Lower lobe of right lung (tissue), 2 donors: ENCODE data around the gene KLK1. TPM values are rescaled to one million over a fixed set of nuclear protein-coding genes. Genes with fewer than 3 reads are reported as not detected.

ENCODE experiments used
- ATAC-seq, 2 donors: fragments of 200-7000 bp; cut with Tn5 transposase; one replicate each; pipeline ENCODE4 v1.9.1; 2020 to 2022; ENCODE audit warnings: mild to moderate bottlenecking in 2 of 2, moderate library complexity in 2 of 2
- DNase-seq: peaks from one replicate; pipeline ENCODE4 v3.0.0-alpha.2; 2020
- H3K27ac ChIP-seq: fragments of 200-600 bp; one replicate; pipeline ENCODE4 v1.8.0; 2022
- H3K27me3 ChIP-seq: fragments of 200-600 bp; one replicate; pipeline ENCODE4 v1.8.0; 2022; ENCODE audit warnings: low read depth
- H3K36me3 ChIP-seq: fragments of 200-600 bp; one replicate; pipeline ENCODE4 v1.8.0; 2022; ENCODE audit warnings: mild to moderate bottlenecking
- H3K4me1 ChIP-seq: fragments of 200-600 bp; one replicate; pipeline ENCODE4 v1.8.0; 2022
- H3K4me3 ChIP-seq: fragments of 200-600 bp; one replicate; pipeline ENCODE4 v1.8.0; 2022; ENCODE audit warnings: mild to moderate bottlenecking
- H3K9me3 ChIP-seq: fragments of 200-600 bp; one replicate; pipeline ENCODE4 v1.8.0; 2022
- intact Hi-C: fragments of 100-400 bp; cut with DNase I; formaldehyde crosslinking; loops from one replicate; pipeline ENCODE4 v1.11.0; 2022
- long read RNA-seq: library from polyadenylated mRNA; unstranded; transcript quantifications from one replicate; pipeline ENCODE4 v2.0.0, GENCODE V29; 2021
- total RNA-seq: library from RNA; stranded (reverse); fragmentation: NEBNext Ultra II Directional; extraction: Animal tissue kit (Norgen Biotek cat#: 25700); gene quantifications from one replicate; pipeline ENCODE4 v1.2.1, GENCODE V29; 2021
- TF ChIP-seq, protein P1 (sequence below): fragments of 200-600 bp; IDR thresholded peaks from one replicate; pipeline ENCODE4 v1.8.0; 2022; ENCODE audit warnings: antibody characterized with exemption, mild to moderate bottlenecking
- donor health status: DM: no; HTN: yes; CAD: no; lungs with severe emphysema.

Gene KLK1
- 1.9 TPM for total RNA-seq
- long read RNA-seq: 0 reads

DNA sequence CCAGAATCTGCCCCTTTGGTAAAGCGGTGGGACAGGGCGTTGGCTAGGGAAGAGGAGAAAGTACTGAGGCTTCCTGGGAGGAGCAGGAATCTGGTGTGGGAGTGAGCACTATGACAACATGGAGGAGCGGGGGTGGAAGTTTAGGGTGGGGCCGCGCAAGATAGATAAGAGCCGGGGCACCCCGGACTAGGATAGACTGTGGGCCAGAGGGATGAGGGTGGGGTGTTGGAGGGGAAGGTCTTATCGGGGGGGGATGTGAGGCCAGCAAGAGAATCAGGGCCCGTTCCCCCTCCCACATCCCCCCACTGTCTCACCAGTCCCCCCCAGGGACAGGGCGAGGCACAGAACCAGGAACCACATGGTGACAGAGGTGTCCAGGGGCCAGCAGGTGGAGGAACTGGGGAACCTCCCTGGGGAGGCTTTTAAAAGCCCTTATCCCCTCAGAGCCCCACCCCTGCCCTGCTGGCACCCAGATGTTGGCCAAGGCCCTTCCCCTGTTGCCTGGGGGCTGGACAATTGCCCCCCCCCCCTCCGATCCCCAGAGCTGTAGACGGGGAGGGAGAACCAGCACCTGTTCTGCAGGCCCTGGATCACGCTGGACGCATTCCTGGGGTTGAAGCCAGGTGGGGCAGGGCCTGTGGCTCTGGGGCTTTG is at the start of gene KLK1:
Gene KLK1 (minus strand): TSS at position 399 of the 654 bp plus-strand sequence. CDS start 39 bp downstream, at position 360.
- H3K4me1 ChIP-seq: peaks cover under 1% of the 10 kb centered on the region
- DNase-seq (no peak), ATAC-seq (no peak)
- TF ChIP-seq, protein P1, sequence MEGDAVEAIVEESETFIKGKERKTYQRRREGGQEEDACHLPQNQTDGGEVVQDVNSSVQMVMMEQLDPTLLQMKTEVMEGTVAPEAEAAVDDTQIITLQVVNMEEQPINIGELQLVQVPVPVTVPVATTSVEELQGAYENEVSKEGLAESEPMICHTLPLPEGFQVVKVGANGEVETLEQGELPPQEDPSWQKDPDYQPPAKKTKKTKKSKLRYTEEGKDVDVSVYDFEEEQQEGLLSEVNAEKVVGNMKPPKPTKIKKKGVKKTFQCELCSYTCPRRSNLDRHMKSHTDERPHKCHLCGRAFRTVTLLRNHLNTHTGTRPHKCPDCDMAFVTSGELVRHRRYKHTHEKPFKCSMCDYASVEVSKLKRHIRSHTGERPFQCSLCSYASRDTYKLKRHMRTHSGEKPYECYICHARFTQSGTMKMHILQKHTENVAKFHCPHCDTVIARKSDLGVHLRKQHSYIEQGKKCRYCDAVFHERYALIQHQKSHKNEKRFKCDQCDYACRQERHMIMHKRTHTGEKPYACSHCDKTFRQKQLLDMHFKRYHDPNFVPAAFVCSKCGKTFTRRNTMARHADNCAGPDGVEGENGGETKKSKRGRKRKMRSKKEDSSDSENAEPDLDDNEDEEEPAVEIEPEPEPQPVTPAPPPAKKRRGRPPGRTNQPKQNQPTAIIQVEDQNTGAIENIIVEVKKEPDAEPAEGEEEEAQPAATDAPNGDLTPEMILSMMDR: no peak
- no peaks in the 10 kb centered on the region for H3K36me3 ChIP-seq
- H3K27ac ChIP-seq: no peak within 1 kb of the TSS
- intact Hi-C loops: no loop called here
- H3K27me3 ChIP-seq: peaks cover 68% of the 10 kb centered on the region
- H3K4me3 ChIP-seq: no peak within 1 kb of the TSS
- H3K9me3 ChIP-seq: no peaks in the 10 kb centered on the region

DNA sequence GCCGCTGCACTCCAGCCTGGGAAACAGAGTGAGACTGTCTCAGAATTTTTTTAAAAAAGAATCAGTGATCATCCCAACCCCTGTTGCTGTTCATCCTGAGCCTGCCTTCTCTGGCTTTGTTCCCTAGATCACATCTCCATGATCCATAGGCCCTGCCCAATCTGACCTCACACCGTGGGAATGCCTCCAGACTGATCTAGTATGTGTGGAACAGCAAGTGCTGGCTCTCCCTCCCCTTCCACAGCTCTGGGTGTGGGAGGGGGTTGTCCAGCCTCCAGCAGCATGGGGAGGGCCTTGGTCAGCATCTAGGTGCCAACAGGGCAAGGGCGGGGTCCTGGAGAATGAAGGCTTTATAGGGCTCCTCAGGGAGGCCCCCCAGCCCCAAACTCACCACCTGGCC is 49.5 kb upstream of the KLK1 start, which contains the start of gene KLK2:
Gene KLK2 (plus strand): TSS at position 384 of the 400 bp plus-strand sequence. CDS start 35 bp downstream, outside the sequence.
- Histone ChIP-seq H3K4me1 (no peaks in the 10 kb centered on the region), H3K9me3 (no peaks in the 10 kb centered on the region), H3K36me3 (no peaks in the 10 kb centered on the region), H3K27me3 (peaks cover 24% of the 10 kb centered on the region), H3K4me3 (no peak within 1 kb of the TSS), H3K27ac (no peak within 1 kb of the TSS)
- TF ChIP-seq, protein P1: no peak
- no peak for DNase-seq
- intact Hi-C loops: no loop called here
- ATAC-seq: no peak

DNA sequence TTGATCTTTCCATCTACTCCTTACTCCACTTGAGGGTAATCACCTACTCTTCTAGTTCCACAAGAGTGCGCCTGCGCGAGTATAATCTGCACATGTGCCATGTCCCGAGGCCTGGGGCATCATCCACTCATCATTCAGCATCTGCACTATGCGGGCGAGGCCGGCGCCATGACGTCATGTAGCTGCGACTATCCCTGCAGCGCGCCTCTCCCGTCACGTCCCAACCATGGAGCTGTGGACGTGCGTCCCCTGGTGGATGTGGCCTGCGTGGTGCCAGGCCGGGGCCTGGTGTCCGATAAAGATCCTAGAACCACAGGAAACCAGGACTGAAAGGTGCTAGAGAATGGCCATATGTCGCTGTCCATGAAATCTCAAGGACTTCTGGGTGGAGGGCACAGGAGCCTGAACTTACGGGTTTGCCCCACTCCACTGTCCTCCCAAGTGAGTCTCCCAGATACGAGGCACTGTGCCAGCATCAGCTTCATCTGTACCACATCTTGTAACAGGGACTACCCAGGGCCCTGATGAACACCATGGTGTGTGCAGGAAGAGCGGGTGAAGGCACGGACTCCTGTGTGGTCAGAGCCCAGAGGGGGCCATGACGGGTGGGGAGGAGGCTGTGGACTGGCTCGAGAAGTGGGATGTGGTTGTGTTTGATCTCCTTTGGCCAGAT is 47.0 kb upstream of the KLK1 start:
- TF ChIP-seq, protein P1: no peak
- no peaks in the 10 kb centered on the region for H3K4me1 ChIP-seq
- no peaks in the 10 kb centered on the region for H3K36me3 ChIP-seq
- H3K9me3 ChIP-seq: no peaks in the 10 kb centered on the region
- intact Hi-C loops: no loop called here
- H3K27me3 ChIP-seq: peaks cover 26% of the 10 kb centered on the region
- no peak overlapping the region for H3K27ac ChIP-seq
- H3K4me3 ChIP-seq: no peak overlapping the region
- ATAC-seq (no peak), DNase-seq (no peak)

DNA sequence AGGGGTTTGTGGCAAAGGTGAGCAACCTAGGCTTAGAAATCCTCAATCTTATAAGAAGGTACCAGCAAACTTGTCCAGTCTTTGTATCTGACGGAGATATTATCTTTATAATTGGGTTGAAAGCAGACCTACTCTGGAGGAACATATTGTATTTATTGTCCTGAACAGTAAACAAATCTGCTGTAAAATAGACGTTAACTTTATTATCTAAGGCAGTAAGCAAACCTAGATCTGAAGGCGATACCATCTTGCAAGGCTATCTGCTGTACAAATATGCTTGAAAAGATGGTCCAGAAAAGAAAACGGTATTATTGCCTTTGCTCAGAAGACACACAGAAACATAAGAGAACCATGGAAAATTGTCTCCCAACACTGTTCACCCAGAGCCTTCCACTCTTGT is 45.9 kb upstream of the KLK1 start:
- Histone ChIP-seq H3K27ac (no peak overlapping the region), H3K4me1 (no peaks in the 10 kb centered on the region), H3K4me3 (no peak overlapping the region), H3K27me3 (peaks cover 20% of the 10 kb centered on the region), H3K36me3 (no peaks in the 10 kb centered on the region), H3K9me3 (no peaks in the 10 kb centered on the region)
- intact Hi-C loops: no loop called here
- TF ChIP-seq, protein P1: no peak
- DNase-seq (no peak), ATAC-seq (no peak)

DNA sequence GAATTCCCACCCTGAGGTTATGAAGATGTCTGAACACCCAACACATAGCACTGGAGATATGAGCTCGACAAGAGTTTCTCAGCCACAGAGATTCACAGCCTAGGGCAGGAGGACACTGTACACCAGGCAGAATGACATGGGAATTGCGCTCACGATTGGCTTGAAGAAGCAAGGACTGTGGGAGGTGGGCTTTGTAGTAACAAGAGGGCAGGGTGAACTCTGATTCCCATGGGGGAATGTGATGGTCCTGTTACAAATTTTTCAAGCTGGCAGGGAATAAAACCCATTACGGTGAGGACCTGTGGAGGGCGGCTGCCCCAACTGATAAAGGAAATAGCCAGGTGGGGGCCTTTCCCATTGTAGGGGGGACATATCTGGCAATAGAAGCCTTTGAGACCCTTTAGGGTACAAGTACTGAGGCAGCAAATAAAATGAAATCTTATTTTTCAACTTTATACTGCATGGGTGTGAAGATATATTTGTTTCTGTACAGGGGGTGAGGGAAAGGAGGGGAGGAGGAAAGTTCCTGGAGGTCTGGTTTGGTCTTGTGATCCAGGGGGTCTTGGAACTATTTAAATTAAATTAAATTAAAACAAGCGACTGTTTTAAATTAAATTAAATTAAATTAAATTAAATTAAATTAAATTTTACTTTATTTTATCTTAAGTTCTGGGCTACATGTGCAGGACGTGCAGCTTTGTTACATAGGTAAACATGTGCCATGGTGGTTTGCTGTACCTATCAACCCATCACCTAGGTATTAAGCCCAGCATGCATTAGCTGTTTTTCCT is 38.1 kb upstream of the KLK1 start:
- peaks cover 32% of the 10 kb centered on the region for H3K27me3 ChIP-seq
- H3K4me3 ChIP-seq: no peak overlapping the region
- no peaks in the 10 kb centered on the region for H3K36me3 ChIP-seq
- DNase-seq (no peak), ATAC-seq (no peak)
- TF ChIP-seq, protein P1: no peak
- intact Hi-C loops: no loop called here
- no peaks in the 10 kb centered on the region for H3K4me1 ChIP-seq
- H3K9me3 ChIP-seq: no peaks in the 10 kb centered on the region
- H3K27ac ChIP-seq: no peak overlapping the region
